NCI-H748 (cell line): Measurements from ENCODE around the gene SFT2D1.

Experiments used
- DNase-seq: peaks from one replicate; lab custom pipeline; 2025; ENCODE audit not compliant: unreplicated experiment; lab: John Stamatoyannopoulos, UW

SFT2D1 gene

GRCh38 chr6:166335378-166336302, 6.7 kb downstream of the SFT2D1 start:
- no peak for DNase-seq

- DNase-seq, result no peak
Observed at GRCh38 chr6:166334878-166335277, 7.5 kb downstream of the SFT2D1 start.

GRCh38 chr6:166333172-166333995, 9.0 kb downstream of the SFT2D1 start:
- no peak for DNase-seq

- DNase-seq, result no peak
Observed at GRCh38 chr6:166331503-166332415, 10.6 kb downstream of the SFT2D1 start.

GRCh38 chr6:166330612-166331011, 11.7 kb downstream of the SFT2D1 start:
- DNase-seq, result no peak

DNA sequence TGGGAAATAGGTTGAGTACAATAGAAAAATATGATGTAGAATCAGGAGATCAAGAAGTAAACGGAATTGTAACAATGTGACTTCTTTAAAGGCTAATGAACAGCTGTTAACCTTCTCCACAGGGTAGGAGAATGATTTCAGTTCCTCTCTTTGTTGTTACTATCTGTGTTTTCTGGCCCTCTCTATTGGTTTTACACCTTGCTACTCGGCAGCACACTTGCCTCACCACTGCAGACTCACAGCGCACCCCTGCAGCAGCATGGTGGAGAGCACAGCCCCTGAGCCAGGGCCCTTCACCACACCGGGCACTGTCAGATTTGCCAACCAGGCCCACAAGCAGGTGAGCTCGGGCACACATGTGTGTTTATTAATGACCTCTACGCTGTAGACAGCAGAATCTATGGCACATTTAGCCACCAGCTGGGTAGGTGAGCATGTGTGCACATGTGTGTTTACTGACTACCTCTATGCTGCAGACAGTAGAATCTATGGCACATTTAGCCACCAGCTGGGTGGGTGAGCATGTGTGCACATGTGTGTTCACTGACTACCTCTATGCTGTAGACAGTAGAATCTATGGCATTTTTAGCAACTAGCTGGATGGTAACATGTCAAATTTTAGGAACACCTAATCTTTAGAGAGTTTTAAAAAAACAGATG, 16.8 kb downstream of the SFT2D1 start:
- no peak for DNase-seq

- DNase-seq, result no peak
Observed at GRCh38 chr6:166323395-166323794, 18.9 kb downstream of the SFT2D1 start.

- peak; percentile 7 for DNase-seq
Observed at GRCh38 chr6:166318649-166319600, 23.4 kb downstream of the SFT2D1 start.

DNA sequence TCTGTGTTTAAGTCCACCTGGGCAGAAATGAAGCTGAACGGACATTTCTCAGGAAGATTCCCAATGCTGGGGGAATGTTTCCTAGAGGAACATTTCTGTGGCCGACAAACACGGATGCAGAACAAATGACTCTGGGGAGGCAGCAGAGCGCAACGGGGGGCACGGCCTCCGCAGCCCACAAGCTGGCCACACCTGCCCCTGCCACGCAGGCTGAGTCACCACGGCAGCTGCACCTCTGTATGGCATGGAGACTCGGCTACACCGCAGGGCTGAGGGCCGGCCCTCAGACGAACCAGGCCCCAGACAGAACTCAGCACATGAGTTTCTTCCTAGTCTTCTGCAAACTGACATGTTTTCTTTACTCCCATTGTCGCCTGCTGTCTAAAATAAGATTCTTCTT, 24.1 kb downstream of the SFT2D1 start:
- DNase-seq, result no peak

GRCh38 chr6:166317261-166318212, 24.8 kb downstream of the SFT2D1 start:
- DNase-seq, result no peak

GRCh38 chr6:166315436-166315835, 26.9 kb downstream of the SFT2D1 start:
- DNase-seq, result no peak

GRCh38 chr6:166314454-166314853, 27.9 kb downstream of the SFT2D1 start:
- no peak for DNase-seq

DNA sequence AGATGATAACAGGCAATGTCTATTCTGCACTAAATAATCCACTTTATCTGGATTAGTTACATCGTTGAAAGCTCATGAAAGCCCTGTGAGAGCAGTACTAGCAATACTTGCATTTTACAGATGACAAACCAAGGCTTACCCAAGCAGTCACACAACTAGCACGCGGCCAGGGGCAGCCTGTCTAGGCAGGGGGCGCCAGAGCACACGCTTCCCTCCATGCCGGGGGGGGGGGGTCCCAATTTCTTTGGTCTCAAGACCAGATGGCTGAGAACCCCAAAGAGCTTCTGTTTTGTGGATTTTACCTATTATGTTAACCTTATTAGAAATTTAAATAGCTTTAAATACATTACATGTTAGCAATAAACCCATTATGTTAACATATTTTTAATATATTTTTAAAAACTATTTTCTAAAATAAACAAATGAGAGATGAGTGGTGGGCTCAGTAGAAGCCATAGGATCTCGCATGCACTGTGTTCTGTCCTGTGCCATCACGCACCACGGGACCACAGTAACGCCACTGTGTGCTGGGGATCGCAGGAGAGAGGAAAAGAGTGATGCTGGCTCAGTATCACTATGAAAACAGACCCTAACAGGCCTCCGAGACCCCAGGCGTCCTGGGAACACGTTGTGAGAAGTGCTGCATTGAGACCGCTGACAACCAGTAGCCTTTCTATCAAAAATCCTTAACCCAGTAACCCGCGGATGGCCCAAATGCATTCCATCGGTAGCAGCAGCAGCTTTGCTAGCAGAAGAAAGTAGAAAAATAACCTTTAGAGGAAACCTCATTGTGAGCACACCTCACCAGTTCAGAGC, 28.9 kb downstream of the SFT2D1 start:
- DNase-seq, result peak; percentile 62

- no peak for DNase-seq
Observed at GRCh38 chr6:166312832-166313231, 29.5 kb downstream of the SFT2D1 start.

- DNase-seq, result no peak
Observed at GRCh38 chr6:166310634-166311033, 31.7 kb downstream of the SFT2D1 start.

DNA sequence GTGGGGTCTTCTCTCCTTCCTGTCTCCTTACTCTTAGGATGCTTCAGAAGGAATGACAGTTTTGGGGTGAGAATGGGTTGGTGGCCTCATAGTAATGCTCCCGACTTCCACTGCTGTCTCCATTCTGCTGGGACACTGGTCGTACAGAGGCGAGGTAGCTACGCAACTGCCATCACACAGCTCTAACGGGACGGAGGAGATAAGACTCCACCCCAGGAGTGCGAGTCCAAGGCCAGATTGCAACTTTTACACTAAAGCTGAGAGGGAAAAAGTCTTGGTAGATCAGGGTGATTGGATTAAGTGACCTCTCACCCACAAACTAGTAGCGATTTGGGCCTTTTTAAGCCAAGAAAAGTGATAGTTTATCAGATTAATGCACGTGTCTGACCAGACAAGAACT, 32.4 kb downstream of the SFT2D1 start:
- no peak for DNase-seq
